Ecto neural progenitor cell (in vitro differentiated cells): ENCODE measurements around the gene POM121C.
"Not testable (repeated sequence)": the region's sequence is repeated elsewhere in the genome, so short reads cannot be mapped to it uniquely, and the experiment has no call there.

Experiments
- DNase-seq: peaks from one replicate; pipeline ENCODE4 v3.0.0-alpha.2; 2018; ENCODE audit warnings: low spot score

POM121C gene

DNA sequence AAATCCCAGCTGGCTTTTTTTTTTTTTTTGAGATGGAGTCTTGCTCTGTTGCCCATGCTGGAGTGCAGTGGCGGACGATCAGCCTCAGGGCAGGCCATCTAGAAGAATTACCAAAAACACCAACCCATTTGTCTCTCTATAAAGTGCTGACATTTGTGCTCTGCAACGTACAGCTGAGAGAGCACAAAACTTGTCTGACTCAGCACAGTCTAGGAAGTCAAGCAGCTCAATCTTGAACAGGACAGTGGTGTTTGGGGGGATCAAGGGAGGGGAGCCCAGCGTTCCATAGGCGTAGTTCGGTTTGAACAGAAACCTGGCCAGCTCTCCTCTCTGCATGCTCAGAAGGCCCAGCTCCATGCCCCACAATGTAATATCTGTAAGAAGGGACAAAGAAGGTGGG is 92.9 kb downstream of the POM121C start:
- DNase-seq: not testable (repeated sequence)

DNA sequence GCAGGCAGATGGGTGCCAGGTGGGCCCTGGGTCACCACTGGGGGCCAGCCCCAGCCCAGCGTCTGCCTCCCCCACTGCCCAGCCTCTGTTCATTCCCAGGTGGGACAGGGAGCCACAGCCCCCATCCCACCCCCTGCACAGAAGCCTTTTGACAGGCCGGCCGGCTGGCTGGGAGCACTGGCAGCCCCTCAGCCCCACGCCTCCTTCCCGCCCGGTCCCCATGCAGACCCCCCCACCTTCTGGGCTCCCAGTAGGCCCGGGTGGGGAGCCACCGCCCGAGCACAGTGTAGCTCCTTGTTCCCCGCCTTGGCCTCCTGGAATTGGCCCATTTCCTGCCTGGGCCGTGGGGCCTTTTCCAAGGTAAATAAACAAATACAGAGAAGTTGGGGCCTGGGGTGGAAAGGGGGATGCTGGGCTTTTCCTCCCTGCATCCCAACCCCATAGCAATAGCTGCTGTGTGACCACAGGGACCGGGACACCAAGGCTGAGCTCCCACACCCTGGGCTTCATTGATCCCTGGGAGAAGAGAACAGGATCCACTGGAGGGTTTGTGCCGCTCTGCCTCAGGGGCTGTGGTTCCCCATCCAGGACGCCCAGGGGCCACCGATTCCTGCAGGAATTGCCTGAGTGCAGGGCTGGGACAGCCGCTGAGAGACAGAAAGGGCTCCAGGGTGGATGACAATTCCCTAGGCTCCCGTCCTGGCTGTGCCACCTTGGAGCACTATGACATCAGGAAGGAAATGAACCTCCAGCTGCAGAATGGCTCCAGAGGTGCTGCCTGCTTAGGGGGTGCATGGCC is 111.4 kb downstream of the POM121C start:
- not testable (repeated sequence) for DNase-seq

DNA sequence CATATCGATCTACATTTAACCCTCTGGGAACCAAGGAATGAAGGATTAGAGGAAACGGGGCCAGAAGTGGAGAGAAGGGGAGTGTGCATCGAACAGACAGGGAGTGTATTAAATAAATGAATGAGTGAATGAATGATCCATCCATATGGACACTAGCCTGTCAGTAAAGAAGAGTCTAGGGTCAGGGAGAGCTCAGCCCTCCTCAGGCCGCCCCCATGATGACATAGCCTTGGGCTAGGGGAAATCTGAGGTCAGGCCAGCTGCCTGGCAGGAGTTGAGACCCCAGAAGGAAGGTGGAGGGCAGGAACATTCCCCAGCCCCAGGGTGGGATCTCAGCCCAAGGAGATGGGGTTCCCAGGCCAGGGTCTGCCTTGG is 112.0 kb downstream of the POM121C start:
- DNase-seq: not testable (repeated sequence)

DNA sequence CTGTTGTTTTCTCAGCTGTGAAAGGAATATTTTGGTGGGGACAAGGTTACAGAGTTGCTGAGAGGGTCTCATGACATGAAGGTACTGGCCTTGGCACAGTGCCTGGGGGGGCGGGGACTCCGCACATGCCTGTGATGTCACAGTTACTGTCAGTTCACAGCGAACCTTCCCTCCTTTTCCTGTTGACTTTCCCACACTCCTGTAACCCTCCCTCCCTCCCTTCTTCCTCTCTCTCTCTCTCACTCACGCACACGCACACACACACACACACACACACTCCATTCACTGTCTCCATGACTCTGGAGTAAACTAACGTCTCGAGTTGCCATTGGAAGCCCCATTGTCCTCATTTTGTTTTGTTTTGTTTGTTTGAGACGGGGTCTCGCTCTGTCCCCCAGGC is 118.8 kb downstream of the POM121C start:
- DNase-seq: not testable (repeated sequence)
